Heart right ventricle (tissue), 16 donors: ENCODE measurements around the gene CDK4. TPM values are rescaled to one million over a fixed set of nuclear protein-coding genes. Genes with fewer than 3 reads are reported as not detected.
"Not testable (repeated sequence)": the region's sequence is repeated elsewhere in the genome, so short reads cannot be mapped to it uniquely, and the experiment has no call there.

ENCODE experiments used
- ATAC-seq, 8 donors: fragments of 200-7000 bp; cut with Tn5 transposase; one replicate each; pipeline ENCODE4 v1.9.1; 2020; ENCODE audit warnings: mild to moderate bottlenecking in 8 of 8, moderate library complexity in 8 of 8, moderate number of reproducible peaks in 1 of 8
- DNase-seq, 2 donors: peaks; one replicate each; pipeline ENCODE4 v3.0.0-alpha.2; 2020
- H3K27ac ChIP-seq, 10 donors: fragments of 200-600 bp; sonication (generic) in 2 of 10; one replicate each; pipeline versions ENCODE4 v1.5.0 to v1.8.0; 2020 to 2022; ENCODE audit warnings: mild to moderate bottlenecking in 3 of 10
- H3K27me3 ChIP-seq, 7 donors: fragments of 200-600 bp; one replicate each; pipeline ENCODE4 v1.8.0; 2021 to 2022; ENCODE audit warnings: mild to moderate bottlenecking in 2 of 7
- H3K36me3 ChIP-seq, 9 donors: fragments of 200-600 bp; sonication (generic) in 1 of 9; one replicate each; pipeline versions ENCODE4 v1.5.0 to v1.8.0; 2020 to 2022; ENCODE audit warnings: mild to moderate bottlenecking in 2 of 9
- H3K4me1 ChIP-seq, 9 donors: fragments of 200-600 bp; sonication (generic) in 1 of 9; one replicate each; pipeline versions ENCODE4 v1.5.0 to v1.8.0; 2020 to 2022; ENCODE audit warnings: mild to moderate bottlenecking in 4 of 9
- H3K4me3 ChIP-seq, 10 donors: fragments of 200-600 bp; sonication (generic) in 2 of 10; one replicate each; pipeline versions ENCODE4 v1.5.0 to v1.8.0; 2020 to 2022; ENCODE audit warnings: mild to moderate bottlenecking in 7 of 10, moderate library complexity in 2 of 10
- H3K9me3 ChIP-seq, 11 donors: fragments of 200-600 bp in 10 of 11; sonication (generic) in 2 of 11; one replicate each; pipeline versions ENCODE4 v1.5.0 to v1.8.0; 2013 to 2022; ENCODE audit warnings: mild to moderate bottlenecking in 2 of 11, control low read depth in 1 of 11, moderate library complexity in 1 of 11
- CTCF ChIP-seq, 9 donors: fragments of 200-600 bp; sonication (generic) in 2 of 9; IDR thresholded peaks; one replicate each; pipeline versions ENCODE4 v1.5.0 to v1.8.0; 2021 to 2022; ENCODE audit warnings: antibody characterized with exemption in 9 of 9, mild to moderate bottlenecking in 5 of 9, moderate library complexity in 1 of 9
- WGBS, 2 donors: extraction: QIAGEN DNeasy Blood & Tissue Kit; methylation state at CpG; one replicate each; pipeline ENCODE4 v1.1.7; 2013; ENCODE audit warnings: inconsistent platforms in 1 of 2; 5-methylcytosine and 5-hydroxymethylcytosine counted together
- intact Hi-C, 10 donors: fragments of 100-400 bp; cut with DNase I; formaldehyde crosslinking; loops; one replicate each; pipeline versions ENCODE4 v1.11.1 to v1.14.2; 2022
- polyA plus RNA-seq, 2 donors: library from polyadenylated mRNA; stranded (reverse); fragments of 200-250 nt; gene quantifications; one replicate each; pipeline ENCODE4 v1.2.3, GENCODE V29; 2013
- total RNA-seq, 10 donors: library from RNA; stranded (reverse); fragmentation: NEBNext Ultra II Directional in 3 of 10; extraction: Animal tissue kit (Norgen Biotek cat#: 25700) in 3 of 10; gene quantifications; one replicate each; pipeline versions ENCODE4 v1.2.1 to v1.2.4, GENCODE V29; 2021 to 2023
- donor health status: Arrhythmogenic right ventricular cardiomyopathy.
- donor health status: ischemic (EF 13 %, LVEDD 7.1; RV severe dilation, severe dysfunction).
- donor health status: healthy with polysubstance abuse.
- donor health status: DM: no; HTN: yes; CAD: no.
- donor health status: DM: no; HTN: no; CAD: no.
- donor health status: ischemic (EF 25% LVEDD 6.9; RV normal size, moderate dysfunction).
- donor health status: ischemic (EF 25% LVEDD 5.7; RV mildly dilated, moderate dysfunction).
- donor health status: healthy.
- donor health status: DM: yes; HTN: yes; CAD: no.
- donor health status: Ischemic cardiomyopathy.
- donor health status: ischemic (EF 35%, LVEDD 5.7; RV mildly dilated, moderate dysfunction).
- donor health status: nonischemic (EF 11% LVEDD 7.7; RV severe dilation, severe dysfunction).
- donor health status: DM: yes; HTN: yes; CAD: no.
- donor health status: PGD.
- donor health status: ischemic (EF 29% LVEDD 5.4; RV normal size, mild dysfunction).
- donor health status: nonischemic (EF 23%, LVEDD 6.1; RV moderate dilation, normal function).

The CDK4 gene
- total and polyA plus RNA-seq, 12 donors, result 21.7 to 74.0 (median 52.0) TPM

- intact Hi-C loops, result no loop called here
- Histone ChIP-seq H3K4me1 (peaks cover 0 to 22% (median 14%) of the 10 kb centered on the region in 9 donors), H3K27me3 (peaks cover 0 to 13% (median 0%) of the 10 kb centered on the region in 7 donors), H3K36me3 (peaks cover 0 to 64% (median 34%) of the 10 kb centered on the region in 9 donors), H3K9me3 (no peaks in the 10 kb centered on the region), H3K27ac (no peak overlapping the region), H3K4me3 (no peak overlapping the region)
- no peak for DNase-seq
- 54 to 60% methylated on average over 11 of the region's 11 CpGs for WGBS, 2 donors
- no peak for ATAC-seq
- TF ChIP-seq CTCF (IDR thresholded peaks at IDR 0.05), result no peak
Measured at GRCh38 chr12:57722716-57723629, 29.1 kb downstream of the CDK4 start.

- H3K27ac ChIP-seq, H3K9me3 ChIP-seq, ATAC-seq, intact Hi-C loops, DNase-seq, H3K4me3 ChIP-seq: not testable (repeated sequence)
- 92 to 94% methylated on average over 16 of the region's 16 CpGs for WGBS, 2 donors
- Histone ChIP-seq H3K36me3 (peaks cover 0 to 64% (median 43%) of the 10 kb centered on the region in 9 donors), H3K27me3 (peaks cover 0 to 13% (median 0%) of the 10 kb centered on the region in 7 donors), H3K4me1 (peaks cover 0 to 14% (median 10%) of the 10 kb centered on the region in 9 donors)
Measured at GRCh38 chr12:57721846-57722608, 30.1 kb downstream of the CDK4 start.

GRCh38 chr12:57720606-57721595 lies 31.2 kb downstream of the CDK4 start:
- Histone ChIP-seq H3K4me1 (peaks cover 0 to 3% (median 2%) of the 10 kb centered on the region in 9 donors), H3K9me3 (no peaks in the 10 kb centered on the region), H3K27me3 (peaks cover 0 to 13% (median 0%) of the 10 kb centered on the region in 7 donors), H3K27ac (no peak overlapping the region), H3K4me3 (no peak overlapping the region), H3K36me3 (peaks cover 0 to 65% (median 52%) of the 10 kb centered on the region in 9 donors)
- intact Hi-C loops, result no loop called here
- 82 to 85% methylated on average over 11 of the region's 11 CpGs for WGBS, 2 donors
- ATAC-seq (peak in 1 of 8 donors; percentile 10), DNase-seq (no peak)
- TF ChIP-seq CTCF (IDR thresholded peaks at IDR 0.05), result no peak

GRCh38 chr12:57719777-57720605 lies 32.1 kb downstream of the CDK4 start:
- peaks cover 0 to 8% (median 0%) of the 10 kb centered on the region in 7 donors for H3K27me3 ChIP-seq
- ATAC-seq (peak in 1 of 8 donors; percentile 10), DNase-seq (no peak)
- H3K27ac ChIP-seq, result no peak overlapping the region
- H3K36me3 ChIP-seq, result peaks cover 0 to 73% (median 55%) of the 10 kb centered on the region in 9 donors
- H3K4me3 ChIP-seq, result no peak overlapping the region
- TF ChIP-seq CTCF (IDR thresholded peaks at IDR 0.05), result no peak
- H3K9me3 ChIP-seq, result no peaks in the 10 kb centered on the region
- intact Hi-C loops, result no loop called here
- no peaks in the 10 kb centered on the region for H3K4me1 ChIP-seq
- WGBS, 2 donors, result 92 to 94% methylated on average over 20 of the region's 20 CpGs
